ENCODE measurements around the gene RPL28. TPM values are rescaled to one million over a fixed set of nuclear protein-coding genes. Genes with fewer than 3 reads are reported as not detected.

The RPL28 gene
- total and polyA plus RNA-seq, 2 of the 13 experiments (the other 11 are each of a cell fraction or from before 2014, with no cell fraction given), result 105 to 420 TPM

DNA sequence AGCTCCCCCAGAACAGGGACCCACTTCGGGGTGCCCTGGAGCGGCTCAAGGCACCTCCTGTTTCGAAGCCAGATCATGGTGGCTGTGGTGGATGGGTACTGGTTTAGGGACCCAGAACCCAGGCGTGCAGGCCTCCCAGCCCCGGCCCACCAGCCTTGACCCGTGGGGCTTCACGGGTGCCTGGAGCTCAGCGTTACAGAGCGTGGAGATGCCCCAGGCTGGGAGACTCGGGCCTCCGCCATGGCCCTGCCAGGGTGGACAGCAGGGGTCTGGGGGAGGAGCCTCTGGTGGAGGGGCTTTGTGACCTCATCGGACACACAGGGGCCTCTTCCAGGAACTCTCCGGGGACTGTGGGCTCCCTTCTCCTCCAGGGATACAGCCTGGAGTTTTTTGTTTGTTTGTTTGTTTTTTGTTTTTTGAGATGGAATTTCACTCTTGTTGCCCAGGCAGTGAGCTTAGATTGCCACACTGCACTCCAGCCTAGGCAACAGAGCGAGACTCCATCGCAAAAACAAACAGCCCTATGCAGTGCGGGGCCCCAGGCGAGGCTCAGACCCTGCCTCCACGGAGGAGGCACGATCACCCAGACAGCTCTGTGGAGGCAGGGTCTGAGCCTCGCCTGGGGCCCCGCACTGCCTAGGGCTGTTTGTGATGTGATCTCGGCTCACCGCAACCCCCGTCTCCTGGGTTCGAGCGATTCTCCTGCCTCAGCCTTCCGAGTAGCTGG is 22.6 kb upstream of the RPL28 start, which contains the start of gene GARIN5B:
Gene GARIN5B (minus strand): TSS at position 271 of the 727 bp plus-strand sequence. CDS start 194 bp downstream, at position 77.
- Histone ChIP-seq H3K79me2 (ENCODE audit: insufficient read depth, low read length) (no peaks in the 10 kb centered on the region), H2AFZ (ENCODE audit: low read length) (no peak within 1 kb of the TSS), H3K4me3 (replicated peaks in 1 of 3; ENCODE audit: insufficient read depth in 1 of 3, low read depth in 2 of 3, low read length in 3 of 3) (peak within 1 kb of the TSS in 1 of 3 experiments; percentile 33; a peak in 1 of 6 replicates), H3K36me3 (replicated peaks in 1 of 2; ENCODE audit: control insufficient read depth in 1 of 2, insufficient read depth in 2 of 2, low read length in 2 of 2) (no peaks in the 10 kb centered on the region), H3K4me2 (ENCODE audit: low read depth, low read length) (peak within 1 kb of the TSS; percentile 1; the same call in 1 of the 2 replicates), H3K27me3 (ENCODE audit: control insufficient read depth in 1 of 2, insufficient read depth in 2 of 2, low read length in 2 of 2) (peaks cover 4 to 22% of the 10 kb centered on the region in 2 experiments), H3K9ac (ENCODE audit: insufficient read depth, low read depth, low read length) (no peak within 1 kb of the TSS), H4K20me1 (ENCODE audit: insufficient read depth, low read length) (no peaks in the 10 kb centered on the region), H3K4me1 (ENCODE audit: insufficient read depth, low read length) (peaks cover 14% of the 10 kb centered on the region), H3K27ac (ENCODE audit: extremely low read length, insufficient read depth, low read length) (no peak within 1 kb of the TSS), H3K9me3 (ENCODE audit: low read length) (no peaks in the 10 kb centered on the region)
- CTCF ChIA-PET (ENCODE audit: low intra/inter-chr PET ratio, low total read pairs), result no interaction called here
- FAIRE-seq, result no peak
- in situ Hi-C loops (cut with HindIII; ENCODE audit: extremely low pct_ligation_motif_present, low pct_unique_long_range_greater_than_20kb) (no loop called here), intact Hi-C loops (cut with micrococcal nuclease; ENCODE audit: unreplicated experiment) (no loop called here)
- no TSS peak for BruUV-seq (replicated peaks)
- POLR2A ChIA-PET, result interaction anchor here (0.6 to 1.3 kb wide), 3 partner anchors 23 to 44 kb away, joined by 3 read pairs; partner anchors contain the start of gene KMT5C
- 28% methylated on average over 15 of the region's 27 CpGs for WGBS (ENCODE audit: low lambda C conversion rate)
- peak; percentile 15; the same call in 1 of the 3 replicates for ATAC-seq
- no peak for DNase-seq (ENCODE audit: low spot score)
- TF ChIP-seq RXRA (CRISPR knock-in tag; IDR thresholded peaks at IDR 0.05) (0 out of 2 replicates have a peak, but pooled peaks have one; percentile 11), BRF2 (CRISPR knock-in tag; IDR thresholded peaks at IDR 0.05) (no peak), ZBTB7B (CRISPR knock-in tag; IDR thresholded peaks at IDR 0.05) (no peak)

DNA sequence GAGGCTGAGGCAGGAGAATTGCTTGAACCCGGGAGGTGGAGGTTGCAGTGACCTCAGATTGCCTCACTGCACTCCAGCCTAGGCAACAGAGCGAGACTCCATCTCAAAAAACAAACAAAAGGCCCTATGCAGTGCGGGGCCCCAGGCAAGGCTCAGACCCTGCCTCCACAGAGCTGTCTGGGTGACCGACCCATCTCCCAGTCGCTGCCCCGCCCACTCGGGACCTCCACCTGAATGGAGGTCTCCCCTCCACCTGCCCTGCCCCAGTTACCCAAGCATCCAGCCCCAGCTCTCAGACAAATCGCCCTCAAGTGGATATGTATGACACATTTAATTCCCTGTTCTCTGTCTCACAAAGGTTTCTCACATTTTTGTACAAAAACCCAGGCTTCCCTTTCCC is 20.5 kb upstream of the RPL28 start:
- Histone ChIP-seq H3K4me2 (ENCODE audit: low read depth, low read length) (no peak overlapping the region), H3K9ac (ENCODE audit: insufficient read depth, low read depth, low read length) (no peak overlapping the region), H3K36me3 (replicated peaks in 1 of 2; ENCODE audit: control insufficient read depth in 1 of 2, insufficient read depth in 2 of 2, low read length in 2 of 2) (no peaks in the 10 kb centered on the region), H3K4me1 (ENCODE audit: insufficient read depth, low read length) (peaks cover 23% of the 10 kb centered on the region), H3K27me3 (ENCODE audit: control insufficient read depth in 1 of 2, insufficient read depth in 2 of 2, low read length in 2 of 2) (peaks cover 5 to 26% of the 10 kb centered on the region in 2 experiments; a peak in 4 of 5 replicates), H4K20me1 (ENCODE audit: insufficient read depth, low read length) (no peaks in the 10 kb centered on the region), H2AFZ (ENCODE audit: low read length) (no peak overlapping the region), H3K9me3 (ENCODE audit: low read length) (no peaks in the 10 kb centered on the region), H3K4me3 (replicated peaks in 1 of 3; ENCODE audit: insufficient read depth in 1 of 3, low read depth in 2 of 3, low read length in 3 of 3) (no peak overlapping the region), H3K79me2 (ENCODE audit: insufficient read depth, low read length) (no peaks in the 10 kb centered on the region), H3K27ac (ENCODE audit: extremely low read length, insufficient read depth, low read length) (no peak overlapping the region)
- ChIA-PET POLR2A (no interaction called here), CTCF (ENCODE audit: low intra/inter-chr PET ratio, low total read pairs) (no interaction called here)
- FAIRE-seq (no peak), ATAC-seq (no peak), DNase-seq (ENCODE audit: low spot score) (no peak)
- in situ Hi-C loops (cut with HindIII; ENCODE audit: extremely low pct_ligation_motif_present, low pct_unique_long_range_greater_than_20kb) (no loop called here), intact Hi-C loops (cut with micrococcal nuclease; ENCODE audit: unreplicated experiment) (no loop called here)
- 11% methylated on average over 5 of the region's 8 CpGs for WGBS (ENCODE audit: low lambda C conversion rate)
- no TSS peak for BruUV-seq (replicated peaks)
- TF ChIP-seq ZSCAN29 (CRISPR knock-in tag; conservative IDR thresholded peaks at IDR 0.05) (no peak), ZNF318 (CRISPR knock-in tag; IDR thresholded peaks at IDR 0.05) (no peak), GLMP (CRISPR knock-in tag; IDR thresholded peaks at IDR 0.05; ENCODE audit: borderline replicate concordance) (no peak)

Data from HepG2 (cell line).